ENCODE results near the gene GTPBP1. TPM values are rescaled to one million over a fixed set of nuclear protein-coding genes. Genes with fewer than 3 reads are reported as not detected.
A peak's percentile ranks its signal among the peaks of the same experiment; 100 is the strongest.

GTPBP1 gene
- total and polyA plus RNA-seq, 2 donors: 16.0 to 16.2 TPM

DNA sequence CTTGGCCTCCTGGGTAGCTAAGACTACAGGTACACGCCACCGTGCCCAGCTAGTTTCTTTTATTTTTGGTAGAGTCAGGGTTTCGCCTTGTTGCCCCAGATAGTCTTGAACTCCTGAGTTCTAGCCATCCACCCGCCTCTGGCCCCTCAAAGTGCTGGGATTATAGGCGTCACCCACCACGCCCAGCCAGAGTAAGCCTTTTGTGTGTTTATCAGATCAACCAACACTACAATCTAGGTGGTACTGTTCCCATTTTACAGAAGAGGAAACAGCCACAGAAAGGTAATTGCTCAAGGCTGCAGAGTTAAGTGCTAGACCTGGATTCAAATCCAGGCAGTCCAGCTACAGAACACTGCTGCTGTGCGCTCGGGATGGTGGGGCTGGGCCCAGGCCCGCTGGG lies 20.8 kb upstream of the GTPBP1 start:
- DNase-seq (ENCODE audit: low read depth in 6 of 9, low spot score in 9 of 9): no peak
- Histone ChIP-seq H3K9me3 (ENCODE audit: control insufficient read depth in 2 of 2, insufficient read depth in 1 of 2, low read length in 1 of 2) (peaks cover 0 to 4% of the 10 kb centered on the region in 2 donors), H3K36me3 (ENCODE audit: control insufficient read depth in 2 of 2, insufficient read depth in 2 of 2, low read length in 1 of 2) (peaks cover 59 to 62% of the 10 kb centered on the region in 2 donors), H3K27ac (ENCODE audit: low read depth in 1 of 2, low read length in 1 of 2) (no peak overlapping the region), H3K4me1 (ENCODE audit: control insufficient read depth in 2 of 2, insufficient read depth in 2 of 2, low read length in 2 of 2) (peaks cover 9 to 13% of the 10 kb centered on the region in 2 donors), H3K4me3 (ENCODE audit: low read length in 2 of 2) (no peak overlapping the region), H3K27me3 (ENCODE audit: control insufficient read depth in 2 of 2, insufficient read depth in 1 of 2, low read length in 1 of 2) (no peaks in the 10 kb centered on the region)
- 97% methylated on average over 9 of the region's 9 CpGs for WGBS

DNA sequence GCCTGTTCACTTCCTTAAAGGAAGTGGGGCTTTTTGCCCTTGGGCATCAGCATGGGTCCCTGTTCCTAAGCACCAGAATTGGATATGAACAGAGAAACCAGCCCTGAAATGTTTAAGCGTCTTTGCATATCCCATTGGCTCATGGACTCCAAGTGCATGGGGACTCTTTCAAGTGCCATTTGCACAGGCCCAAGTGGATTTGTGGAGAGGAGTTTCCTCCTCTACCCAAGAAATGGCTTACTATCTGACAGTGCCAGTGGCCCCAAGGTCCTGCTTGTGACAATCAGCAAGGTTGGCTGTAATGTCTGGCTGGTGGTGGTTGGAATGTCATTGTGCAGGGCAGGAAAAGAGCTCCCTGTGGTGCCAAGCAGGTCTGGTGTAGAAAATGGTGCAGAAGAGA lies 20.0 kb upstream of the GTPBP1 start:
- Histone ChIP-seq H3K4me3 (ENCODE audit: low read length in 2 of 2) (no peak overlapping the region), H3K9me3 (ENCODE audit: control insufficient read depth in 2 of 2, insufficient read depth in 1 of 2, low read length in 1 of 2) (peaks cover 0 to 4% of the 10 kb centered on the region in 2 donors), H3K27ac (ENCODE audit: low read depth in 1 of 2, low read length in 1 of 2) (no peak overlapping the region), H3K36me3 (ENCODE audit: control insufficient read depth in 2 of 2, insufficient read depth in 2 of 2, low read length in 1 of 2) (peaks cover 61 to 65% of the 10 kb centered on the region in 2 donors), H3K27me3 (ENCODE audit: control insufficient read depth in 2 of 2, insufficient read depth in 1 of 2, low read length in 1 of 2) (no peaks in the 10 kb centered on the region), H3K4me1 (ENCODE audit: control insufficient read depth in 2 of 2, insufficient read depth in 2 of 2, low read length in 2 of 2) (peaks cover 9 to 13% of the 10 kb centered on the region in 2 donors)
- DNase-seq (ENCODE audit: low read depth in 6 of 9, low spot score in 9 of 9): no peak
- 98% methylated on average over 1 of the region's 1 CpG for WGBS

DNA sequence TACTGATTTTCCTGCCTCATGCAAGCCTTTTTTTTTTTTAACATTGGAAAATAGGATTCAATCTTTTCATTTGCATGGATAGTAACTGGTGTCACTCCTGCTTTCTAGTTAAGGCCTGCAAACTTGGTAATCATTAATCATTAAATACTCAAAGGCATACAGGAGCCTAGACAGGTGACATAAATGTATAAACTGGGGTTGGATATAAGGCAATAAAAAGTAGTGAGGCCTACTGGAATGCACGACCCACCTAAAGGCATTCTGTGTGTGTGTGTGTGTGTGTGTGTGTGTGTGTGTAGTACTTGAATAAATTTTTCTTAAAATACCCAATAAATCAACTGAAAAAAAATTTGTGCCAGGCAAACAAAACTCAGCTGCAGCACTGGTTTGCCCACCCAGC lies 16.1 kb upstream of the GTPBP1 start:
- no peak for DNase-seq (ENCODE audit: low read depth in 6 of 9, low spot score in 9 of 9)
- no peaks in the 10 kb centered on the region for H3K9me3 ChIP-seq (ENCODE audit: control insufficient read depth in 2 of 2, insufficient read depth in 1 of 2, low read length in 1 of 2)
- H3K4me1 ChIP-seq (ENCODE audit: control insufficient read depth in 2 of 2, insufficient read depth in 2 of 2, low read length in 2 of 2): no peaks in the 10 kb centered on the region
- H3K27ac ChIP-seq (ENCODE audit: low read depth in 1 of 2, low read length in 1 of 2): no peak overlapping the region
- peaks cover 59 to 65% of the 10 kb centered on the region in 2 donors for H3K36me3 ChIP-seq (ENCODE audit: control insufficient read depth in 2 of 2, insufficient read depth in 2 of 2, low read length in 1 of 2)
- 96% methylated on average over 1 of the region's 1 CpG for WGBS
- H3K4me3 ChIP-seq (ENCODE audit: low read length in 2 of 2): no peak overlapping the region
- H3K27me3 ChIP-seq (ENCODE audit: control insufficient read depth in 2 of 2, insufficient read depth in 1 of 2, low read length in 1 of 2): no peaks in the 10 kb centered on the region

GRCh38 chr22:38694049-38694448 lies 11.7 kb upstream of the GTPBP1 start:
- 97% methylated on average over 2 of the region's 2 CpGs for WGBS

GRCh38 chr22:38694940-38695339 lies 10.8 kb upstream of the GTPBP1 start:
- no peak overlapping the region for H3K4me3 ChIP-seq (ENCODE audit: low read length in 2 of 2)
- WGBS: 99% methylated on average over 3 of the region's 3 CpGs
- peaks cover 15 to 29% of the 10 kb centered on the region in 2 donors for H3K36me3 ChIP-seq (ENCODE audit: control insufficient read depth in 2 of 2, insufficient read depth in 2 of 2, low read length in 1 of 2)
- H3K4me1 ChIP-seq (ENCODE audit: control insufficient read depth in 2 of 2, insufficient read depth in 2 of 2, low read length in 2 of 2): peaks cover 18 to 25% of the 10 kb centered on the region in 2 donors
- no peaks in the 10 kb centered on the region for H3K27me3 ChIP-seq (ENCODE audit: control insufficient read depth in 2 of 2, insufficient read depth in 1 of 2, low read length in 1 of 2)
- no peak overlapping the region for H3K27ac ChIP-seq (ENCODE audit: low read depth in 1 of 2, low read length in 1 of 2)
- H3K9me3 ChIP-seq (ENCODE audit: control insufficient read depth in 2 of 2, insufficient read depth in 1 of 2, low read length in 1 of 2): no peaks in the 10 kb centered on the region
- no peak for DNase-seq (ENCODE audit: low read depth in 6 of 9, low spot score in 9 of 9)

More at GRCh38 chr22:38694049-38694448, 11.7 kb upstream of the GTPBP1 start:
- no peaks in the 10 kb centered on the region for H3K9me3 ChIP-seq (ENCODE audit: control insufficient read depth in 2 of 2, insufficient read depth in 1 of 2, low read length in 1 of 2)
- no peak for DNase-seq (ENCODE audit: low read depth in 6 of 9, low spot score in 9 of 9)
- H3K36me3 ChIP-seq (ENCODE audit: control insufficient read depth in 2 of 2, insufficient read depth in 2 of 2, low read length in 1 of 2): peaks cover 21 to 36% of the 10 kb centered on the region in 2 donors
- no peak overlapping the region for H3K27ac ChIP-seq (ENCODE audit: low read depth in 1 of 2, low read length in 1 of 2)
- H3K27me3 ChIP-seq (ENCODE audit: control insufficient read depth in 2 of 2, insufficient read depth in 1 of 2, low read length in 1 of 2): no peaks in the 10 kb centered on the region
- no peak overlapping the region for H3K4me3 ChIP-seq (ENCODE audit: low read length in 2 of 2)
- peaks cover 10 to 19% of the 10 kb centered on the region in 2 donors for H3K4me1 ChIP-seq (ENCODE audit: control insufficient read depth in 2 of 2, insufficient read depth in 2 of 2, low read length in 2 of 2)

DNA sequence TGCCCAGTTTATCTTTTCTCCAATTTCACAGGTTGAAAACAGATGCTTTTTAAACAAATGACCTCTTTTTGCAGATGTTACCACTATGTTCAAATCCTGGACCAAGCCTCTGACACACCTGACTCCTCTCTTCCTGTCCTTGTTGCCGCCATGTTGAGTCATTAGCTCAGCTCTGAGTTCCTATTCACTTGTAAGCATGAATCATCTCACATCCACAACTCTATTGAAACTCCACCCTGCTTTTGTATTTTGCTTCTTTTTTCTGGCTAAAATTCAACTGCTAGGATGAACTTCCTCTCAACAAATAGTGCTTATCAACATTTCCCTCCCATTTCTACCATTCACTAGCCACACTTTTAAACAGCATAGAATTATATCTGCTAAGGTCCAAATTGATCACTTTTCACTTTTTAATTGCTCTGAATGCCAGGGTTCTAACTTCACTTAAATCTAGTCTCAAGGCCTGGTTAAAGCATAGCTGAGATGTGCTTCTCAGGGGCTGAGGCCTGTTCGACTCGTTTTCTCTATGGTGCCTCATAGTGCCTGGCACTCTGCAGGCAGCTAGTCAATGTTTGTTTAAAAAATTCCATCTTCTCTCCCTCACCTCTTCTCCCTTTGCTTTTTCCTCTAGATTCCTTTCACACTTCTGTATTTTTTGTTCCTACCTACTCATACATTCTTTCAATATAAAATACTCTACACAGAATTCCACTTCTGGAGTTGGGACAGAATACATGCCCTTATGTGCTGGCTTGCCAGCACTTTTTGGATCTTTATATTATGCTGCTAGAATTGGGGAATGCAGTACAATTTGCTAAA lies 8.9 kb upstream of the GTPBP1 start:
- 94% methylated on average over 3 of the region's 3 CpGs for WGBS
- no peak overlapping the region for H3K4me3 ChIP-seq (ENCODE audit: low read length in 2 of 2)
- peak in 1 of 9 donors; percentile 20 for DNase-seq (ENCODE audit: low read depth in 6 of 9, low spot score in 9 of 9)
- peaks cover 26 to 29% of the 10 kb centered on the region in 2 donors for H3K4me1 ChIP-seq (ENCODE audit: control insufficient read depth in 2 of 2, insufficient read depth in 2 of 2, low read length in 2 of 2)
- H3K9me3 ChIP-seq (ENCODE audit: control insufficient read depth in 2 of 2, insufficient read depth in 1 of 2, low read length in 1 of 2): no peaks in the 10 kb centered on the region
- H3K27ac ChIP-seq (ENCODE audit: low read depth in 1 of 2, low read length in 1 of 2): peak overlapping the region in 1 of 2 donors; percentile 26
- H3K27me3 ChIP-seq (ENCODE audit: control insufficient read depth in 2 of 2, insufficient read depth in 1 of 2, low read length in 1 of 2): no peaks in the 10 kb centered on the region
- H3K36me3 ChIP-seq (ENCODE audit: control insufficient read depth in 2 of 2, insufficient read depth in 2 of 2, low read length in 1 of 2): peaks cover 13 to 17% of the 10 kb centered on the region in 2 donors

GRCh38 chr22:38697425-38698089 lies 8.2 kb upstream of the GTPBP1 start:
- Histone ChIP-seq H3K9me3 (ENCODE audit: control insufficient read depth in 2 of 2, insufficient read depth in 1 of 2, low read length in 1 of 2) (no peaks in the 10 kb centered on the region), H3K27me3 (ENCODE audit: control insufficient read depth in 2 of 2, insufficient read depth in 1 of 2, low read length in 1 of 2) (no peaks in the 10 kb centered on the region), H3K4me3 (ENCODE audit: low read length in 2 of 2) (no peak overlapping the region), H3K36me3 (ENCODE audit: control insufficient read depth in 2 of 2, insufficient read depth in 2 of 2, low read length in 1 of 2) (peaks cover 10 to 17% of the 10 kb centered on the region in 2 donors), H3K4me1 (ENCODE audit: control insufficient read depth in 2 of 2, insufficient read depth in 2 of 2, low read length in 2 of 2) (peaks cover 27 to 29% of the 10 kb centered on the region in 2 donors), H3K27ac (ENCODE audit: low read depth in 1 of 2, low read length in 1 of 2) (no peak overlapping the region)
- no peak for DNase-seq (ENCODE audit: low read depth in 6 of 9, low spot score in 9 of 9)
- WGBS: 92% methylated on average over 8 of the region's 8 CpGs

GRCh38 chr22:38698407-38699094 lies 7.2 kb upstream of the GTPBP1 start:
- 98% methylated on average over 13 of the region's 13 CpGs for WGBS
- Histone ChIP-seq H3K36me3 (ENCODE audit: control insufficient read depth in 2 of 2, insufficient read depth in 2 of 2, low read length in 1 of 2) (peaks cover 10 to 11% of the 10 kb centered on the region in 2 donors), H3K4me3 (ENCODE audit: low read length in 2 of 2) (no peak overlapping the region), H3K27me3 (ENCODE audit: control insufficient read depth in 2 of 2, insufficient read depth in 1 of 2, low read length in 1 of 2) (no peaks in the 10 kb centered on the region), H3K9me3 (ENCODE audit: control insufficient read depth in 2 of 2, insufficient read depth in 1 of 2, low read length in 1 of 2) (no peaks in the 10 kb centered on the region), H3K27ac (ENCODE audit: low read depth in 1 of 2, low read length in 1 of 2) (no peak overlapping the region), H3K4me1 (ENCODE audit: control insufficient read depth in 2 of 2, insufficient read depth in 2 of 2, low read length in 2 of 2) (peaks cover 27 to 29% of the 10 kb centered on the region in 2 donors)
- DNase-seq (ENCODE audit: low read depth in 6 of 9, low spot score in 9 of 9): no peak
